Midbrain (tissue), 1 donor: ENCODE results near the gene ZNF667.

Experiments
- DNase-seq: peaks from one replicate; lab custom pipeline; 2025; lab: John Stamatoyannopoulos, UW

ZNF667 gene

DNA sequence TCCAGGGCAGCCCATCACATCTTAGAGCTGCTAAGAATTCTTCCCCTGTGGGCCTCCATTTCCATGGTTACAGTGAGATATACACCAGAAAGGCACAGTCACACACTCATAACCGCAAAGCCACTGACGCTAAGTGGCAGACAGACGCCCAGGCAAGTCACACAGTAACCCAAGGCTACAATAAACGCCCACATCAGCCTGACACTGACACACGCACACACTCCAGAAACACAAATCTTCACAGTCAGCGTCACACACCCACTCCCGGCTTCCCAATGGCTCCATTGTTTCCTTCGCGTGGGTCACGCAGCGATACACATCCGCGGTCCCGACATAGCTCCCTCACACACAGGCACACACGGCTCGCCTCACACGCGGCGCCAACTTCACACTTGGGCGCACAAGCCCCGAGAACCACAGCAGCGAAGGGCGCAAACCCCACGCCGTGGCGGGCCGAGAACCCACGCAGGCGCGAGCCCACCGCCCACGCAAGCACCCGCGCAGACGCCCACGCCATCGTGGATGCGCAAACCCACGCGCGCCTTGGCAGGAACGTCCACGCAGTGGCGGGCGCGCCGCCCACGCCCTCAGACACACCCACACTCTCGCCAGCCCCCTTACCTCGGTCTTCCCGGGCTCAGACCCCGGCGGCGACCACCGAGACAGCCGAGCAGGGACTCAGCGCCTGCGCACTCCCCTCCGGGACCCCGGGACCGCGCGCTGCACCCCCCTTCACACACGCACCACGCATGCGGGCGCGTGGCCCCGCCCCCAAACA lies at the start of gene ZNF667:
Gene ZNF667 (minus strand): TSS at position 695 of the 778 bp plus-strand sequence. CDS start 14,975 bp downstream, outside the sequence.
- peak; percentile 42 for DNase-seq

DNA sequence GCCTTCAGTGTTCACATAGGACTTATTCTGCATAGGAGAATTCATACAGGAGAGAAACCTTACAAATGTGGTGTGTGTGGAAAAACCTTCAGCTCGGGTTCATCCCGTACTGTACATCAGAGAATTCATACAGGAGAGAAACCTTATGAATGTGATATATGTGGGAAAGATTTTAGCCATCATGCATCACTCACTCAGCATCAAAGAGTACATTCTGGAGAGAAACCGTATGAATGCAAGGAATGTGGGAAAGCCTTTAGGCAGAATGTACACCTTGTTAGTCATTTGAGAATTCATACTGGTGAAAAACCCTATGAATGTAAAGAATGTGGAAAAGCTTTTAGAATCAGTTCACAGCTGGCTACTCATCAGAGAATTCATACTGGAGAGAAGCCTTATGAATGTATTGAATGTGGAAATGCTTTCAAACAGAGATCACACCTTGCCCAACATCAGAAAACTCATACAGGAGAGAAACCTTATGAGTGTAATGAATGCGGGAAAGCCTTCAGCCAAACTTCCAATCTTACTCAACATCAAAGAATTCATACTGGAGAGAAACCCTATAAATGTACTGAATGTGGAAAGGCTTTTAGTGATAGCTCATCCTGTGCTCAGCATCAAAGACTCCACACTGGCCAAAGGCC lies 48.2 kb upstream of the ZNF667 start:
- DNase-seq, result no peak

DNA sequence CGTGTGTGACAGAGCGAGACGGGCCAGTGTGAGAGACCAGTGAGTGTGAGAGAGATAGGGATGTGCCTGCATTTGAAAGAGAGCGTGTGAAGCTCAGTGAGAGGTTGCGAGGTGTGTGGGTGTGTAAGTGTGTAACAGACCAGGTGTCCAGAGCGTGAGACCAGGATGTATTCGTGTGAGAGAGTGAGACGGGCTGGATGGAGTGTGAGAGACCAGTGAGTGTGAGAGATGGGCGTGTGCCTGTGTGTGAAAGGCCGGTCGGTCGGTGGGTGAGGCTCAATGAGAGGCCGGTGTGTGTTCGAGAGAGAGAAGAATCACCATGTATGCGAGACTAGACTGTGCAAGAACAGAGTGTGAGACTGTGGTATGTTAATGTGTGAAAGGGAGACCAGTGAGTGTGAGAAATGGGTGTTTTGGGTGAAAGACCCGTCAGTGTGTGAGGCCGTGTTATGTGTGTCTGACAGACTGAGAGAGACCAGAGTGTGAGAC lies 31.2 kb upstream of the ZNF667 start:
- no peak for DNase-seq

DNA sequence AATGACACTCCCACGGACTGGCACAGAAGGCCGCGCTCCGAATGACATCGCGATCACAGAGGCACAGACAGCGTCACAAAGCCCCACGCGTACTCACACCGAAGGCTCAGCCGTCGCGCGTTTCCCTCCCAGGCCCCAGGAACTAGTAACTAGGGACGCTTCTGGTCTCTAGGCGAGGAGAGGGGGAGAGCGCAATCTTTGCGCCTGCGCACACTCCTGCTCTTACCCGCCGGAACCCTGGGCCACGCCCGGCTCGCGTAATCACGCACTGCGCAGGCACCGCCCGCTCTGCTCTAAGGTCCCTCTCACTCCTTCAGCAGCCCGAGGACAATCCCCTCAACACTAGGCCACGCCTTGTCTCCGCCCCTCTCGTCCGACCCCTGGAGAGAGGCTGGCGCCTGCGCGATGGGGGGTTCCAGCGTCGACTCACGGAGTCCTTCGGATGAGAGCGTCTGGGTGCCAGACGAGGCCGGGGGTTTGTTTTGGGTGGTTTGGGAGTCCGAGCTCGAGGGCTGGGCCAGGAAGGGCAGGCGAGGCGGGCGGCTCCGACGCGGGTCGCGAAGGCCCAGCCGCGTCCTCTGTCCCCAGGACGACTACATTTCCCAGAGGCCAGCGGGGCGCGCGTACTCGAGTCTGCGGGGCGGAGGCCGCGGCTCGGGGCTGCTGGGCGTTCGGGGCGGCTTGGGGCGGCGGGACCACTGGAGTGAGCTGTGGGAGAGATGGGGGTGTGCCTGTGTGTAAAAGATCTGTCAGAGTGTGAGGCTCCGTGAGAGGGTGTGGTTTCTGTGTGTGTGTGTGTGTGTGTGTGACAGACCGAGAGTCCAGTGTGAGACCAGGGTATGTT lies 30.5 kb upstream of the ZNF667 start, which contains the start of gene ZNF471:
Gene ZNF471 (plus strand): TSS at position 410 of the 844 bp plus-strand sequence. CDS start 3,717 bp downstream, outside the sequence.
- peak; percentile 99 for DNase-seq

DNA sequence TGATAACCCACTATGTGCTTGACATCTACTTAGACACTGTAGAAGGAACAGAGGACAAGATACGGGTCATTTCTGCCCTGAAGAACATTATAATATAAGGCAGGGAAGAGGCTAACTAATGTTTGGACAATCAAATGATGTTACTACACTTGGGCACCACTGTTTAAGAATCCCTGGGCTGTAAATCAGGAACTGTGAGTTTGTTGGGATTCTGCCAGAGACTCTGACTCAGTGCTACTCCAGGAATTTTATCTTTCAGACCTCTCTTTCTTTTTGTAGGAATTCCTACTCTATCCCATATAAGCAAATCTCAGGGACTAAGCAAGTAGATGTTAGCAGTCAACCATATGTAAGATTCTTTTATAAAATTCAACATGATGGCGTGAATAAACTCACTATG lies 27.4 kb upstream of the ZNF667 start:
- DNase-seq, result no peak

DNA sequence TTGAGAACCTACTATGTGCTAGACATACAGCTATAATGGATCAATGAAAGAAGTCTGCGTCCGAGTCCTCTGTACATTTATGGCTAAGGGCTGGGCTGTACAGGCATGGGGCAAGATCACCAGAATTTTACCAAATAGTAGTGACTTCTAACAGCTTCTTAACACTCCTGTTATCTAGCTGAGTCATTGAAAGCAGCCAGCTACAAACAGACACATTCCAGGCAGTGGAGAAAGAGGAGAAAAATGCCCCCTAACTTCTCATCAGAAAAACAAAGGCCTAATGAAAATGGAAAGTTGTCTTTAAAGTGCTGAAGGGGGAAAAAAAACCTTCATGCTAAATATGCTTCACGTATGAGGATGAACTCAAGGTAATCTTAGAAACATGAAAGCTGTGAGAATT lies 14.3 kb upstream of the ZNF667 start:
- DNase-seq, result no peak

DNA sequence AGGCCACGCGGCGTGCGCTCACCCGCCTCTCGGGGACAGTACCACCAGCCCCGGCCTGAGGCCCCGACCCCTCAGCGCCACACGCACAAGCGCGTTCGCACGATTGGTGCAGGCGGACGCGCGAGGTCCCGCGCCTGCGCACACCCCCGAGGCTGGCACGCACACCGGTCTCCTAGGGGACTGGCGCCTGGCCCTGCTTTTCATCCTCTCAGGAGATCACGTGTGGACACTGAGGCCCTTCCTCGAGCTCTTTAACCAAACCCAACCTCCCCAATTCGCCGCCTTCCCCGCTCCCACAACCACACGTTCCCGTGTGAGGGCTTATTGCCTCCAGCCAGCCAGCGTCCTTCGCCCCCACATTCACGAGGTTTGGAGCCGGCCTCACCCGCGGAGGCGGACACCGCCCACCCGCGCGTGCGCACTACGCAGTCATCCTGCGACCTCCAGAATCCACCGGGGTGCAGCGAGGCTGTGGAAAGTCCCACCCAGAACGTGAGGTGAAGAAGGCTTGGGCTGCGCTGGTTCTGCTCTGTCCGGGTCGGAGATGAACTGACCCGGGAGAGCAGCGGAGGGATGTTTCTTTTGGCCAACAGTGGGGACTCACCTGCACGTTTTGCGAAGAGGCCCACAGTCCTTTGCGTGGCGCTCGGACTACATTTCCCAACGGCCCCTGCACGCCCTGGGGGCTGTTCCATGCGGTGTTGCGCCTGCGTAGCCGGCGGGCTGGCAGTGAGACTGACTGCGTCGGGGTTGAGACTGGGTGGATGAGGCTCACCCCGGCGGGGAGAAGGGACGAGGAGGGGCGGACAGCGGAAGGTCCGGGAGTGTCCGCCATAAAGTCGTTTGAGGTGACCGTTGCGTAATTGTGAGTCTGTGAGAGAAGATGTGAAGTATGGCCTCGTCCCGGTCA lies 539 bp upstream of the ZNF667 start:
- DNase-seq, result peak; percentile 93

DNA sequence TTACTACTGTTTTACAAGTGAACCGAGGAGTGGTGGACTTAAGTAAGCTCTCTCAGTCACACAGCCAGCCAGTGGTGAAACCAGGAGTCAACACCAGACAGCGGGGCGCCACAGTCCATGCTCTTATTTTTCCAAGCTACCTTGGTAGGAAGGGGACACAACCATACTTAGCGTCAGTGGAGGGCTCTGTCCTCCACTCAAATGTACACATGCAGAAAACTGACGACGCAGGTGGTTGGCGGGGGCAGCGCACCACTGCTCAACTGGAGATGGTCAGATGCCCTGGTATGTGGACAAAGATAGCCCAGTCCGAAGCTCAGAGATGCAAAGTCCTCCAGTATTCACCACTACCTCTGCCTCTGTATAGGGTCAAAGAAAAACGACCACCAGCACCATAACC lies 1.1 kb downstream of the ZNF667 start:
- DNase-seq, result no peak

DNA sequence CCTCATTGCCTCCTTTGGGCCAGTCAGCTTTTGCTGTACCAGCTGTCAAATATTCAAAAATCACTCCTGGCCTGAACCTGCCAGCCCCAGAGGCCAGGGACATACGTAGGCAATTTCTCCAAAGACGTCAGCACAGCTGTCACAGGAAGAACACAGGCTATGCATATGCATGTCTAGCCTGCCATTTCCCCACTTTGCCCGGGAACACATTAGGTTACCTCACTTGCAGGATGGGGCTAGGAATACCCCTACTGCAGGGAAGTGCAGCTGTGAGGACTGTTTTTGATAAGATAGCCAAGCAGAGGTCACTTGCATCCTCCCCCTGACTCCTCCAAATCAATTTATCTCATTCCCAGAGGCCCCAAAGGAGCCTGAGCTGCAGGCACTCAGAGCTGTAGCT lies 2.8 kb downstream of the ZNF667 start:
- no peak for DNase-seq

DNA sequence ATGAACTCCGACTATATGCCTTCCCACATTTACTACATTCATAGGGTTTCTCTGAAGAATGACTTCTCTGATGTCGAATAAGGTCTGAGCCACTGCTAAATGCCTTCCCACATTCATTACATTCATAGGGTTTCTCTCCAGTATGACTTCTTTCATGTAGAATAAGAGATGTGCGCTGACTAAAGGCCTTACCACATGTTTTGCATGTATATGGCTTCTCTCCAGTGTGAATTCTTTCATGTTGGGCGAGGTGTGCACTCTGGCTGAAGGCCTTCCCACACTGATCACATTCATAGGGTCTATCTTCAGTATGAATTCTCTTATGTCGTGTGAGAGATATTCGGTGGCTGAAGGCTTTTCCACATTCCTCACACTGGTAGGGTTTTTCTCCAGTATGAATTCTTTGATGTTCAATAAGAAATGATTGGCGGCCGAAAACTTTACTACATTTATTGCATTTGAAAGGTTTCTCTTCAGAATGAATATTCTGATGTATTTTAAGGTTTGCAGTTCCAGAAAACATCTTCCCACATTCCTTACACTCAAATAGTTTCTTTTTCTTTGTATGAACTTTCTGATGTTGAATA lies 35.8 kb downstream of the ZNF667 start:
- DNase-seq, result no peak

DNA sequence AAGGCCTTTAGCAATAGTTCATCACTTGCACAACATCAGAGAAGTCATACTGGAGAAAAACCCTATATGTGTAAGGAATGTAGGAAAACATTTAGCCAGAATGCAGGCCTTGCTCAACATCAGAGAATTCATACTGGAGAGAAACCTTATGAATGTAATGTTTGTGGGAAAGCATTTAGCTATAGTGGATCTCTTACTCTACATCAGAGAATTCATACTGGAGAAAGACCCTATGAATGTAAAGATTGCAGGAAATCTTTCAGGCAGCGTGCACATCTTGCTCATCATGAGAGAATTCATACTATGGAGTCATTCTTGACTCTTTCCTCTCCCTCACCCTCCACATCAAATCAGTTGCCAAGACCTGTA lies 53.2 kb downstream of the ZNF667 start:
- DNase-seq, result no peak

DNA sequence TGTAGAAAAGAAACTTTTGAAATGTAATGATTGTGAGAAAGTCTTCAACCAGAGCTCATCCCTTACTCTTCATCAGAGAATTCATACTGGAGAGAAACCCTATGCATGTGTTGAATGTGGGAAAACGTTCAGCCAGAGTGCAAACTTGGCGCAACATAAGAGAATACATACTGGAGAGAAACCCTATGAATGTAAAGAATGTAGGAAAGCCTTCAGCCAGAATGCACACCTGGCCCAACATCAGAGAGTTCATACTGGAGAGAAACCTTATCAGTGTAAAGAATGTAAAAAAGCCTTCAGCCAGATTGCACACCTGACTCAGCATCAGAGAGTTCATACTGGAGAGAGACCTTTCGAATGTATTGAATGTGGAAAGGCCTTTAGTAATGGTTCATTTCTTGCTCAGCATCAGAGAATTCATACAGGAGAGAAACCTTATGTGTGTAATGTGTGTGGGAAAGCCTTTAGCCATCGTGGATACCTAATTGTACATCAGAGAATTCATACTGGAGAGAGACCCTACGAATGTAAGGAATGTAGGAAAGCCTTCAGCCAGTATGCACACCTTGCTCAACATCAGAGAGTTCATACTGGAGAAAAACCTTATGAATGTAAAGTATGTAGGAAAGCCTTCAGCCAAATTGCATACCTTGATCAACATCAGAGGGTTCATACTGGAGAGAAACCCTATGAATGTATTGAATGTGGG lies 53.7 kb downstream of the ZNF667 start:
- no peak for DNase-seq

DNA sequence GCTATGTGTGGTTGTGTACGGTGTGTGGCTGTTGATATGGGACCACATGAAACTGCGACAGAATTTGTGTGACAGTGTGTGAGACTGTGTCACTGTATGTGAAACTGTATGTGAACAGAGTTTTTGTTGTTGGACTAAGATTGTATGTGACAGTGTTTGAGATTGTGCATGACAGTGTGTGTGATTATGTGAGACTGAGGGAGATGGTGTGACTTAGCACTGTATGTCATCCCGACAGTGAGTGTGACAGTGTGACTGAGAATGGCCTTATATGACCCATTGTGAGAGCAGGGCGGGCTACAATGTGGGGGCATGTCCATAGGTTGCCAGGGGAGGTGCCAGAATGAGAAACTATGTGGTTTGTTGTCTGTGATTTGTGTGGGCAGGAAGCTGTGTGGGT lies 72.1 kb downstream of the ZNF667 start:
- no peak for DNase-seq

DNA sequence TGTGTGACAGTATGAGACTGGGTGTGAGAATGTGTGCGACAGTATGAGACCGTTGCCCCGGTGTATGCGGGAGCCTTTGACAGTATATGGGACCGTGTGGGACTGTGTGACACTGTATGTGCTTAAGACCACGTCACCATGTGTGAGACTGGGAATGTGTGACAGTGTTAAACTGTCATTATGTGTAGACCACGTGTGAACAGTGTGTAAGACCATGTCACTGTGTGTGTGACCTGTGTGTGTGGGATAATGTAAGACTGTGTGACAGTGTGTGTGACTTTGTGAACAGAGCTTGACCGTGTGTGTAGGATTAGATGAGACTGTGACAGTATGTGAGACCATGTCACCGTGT lies 72.5 kb downstream of the ZNF667 start:
- DNase-seq, result no peak

DNA sequence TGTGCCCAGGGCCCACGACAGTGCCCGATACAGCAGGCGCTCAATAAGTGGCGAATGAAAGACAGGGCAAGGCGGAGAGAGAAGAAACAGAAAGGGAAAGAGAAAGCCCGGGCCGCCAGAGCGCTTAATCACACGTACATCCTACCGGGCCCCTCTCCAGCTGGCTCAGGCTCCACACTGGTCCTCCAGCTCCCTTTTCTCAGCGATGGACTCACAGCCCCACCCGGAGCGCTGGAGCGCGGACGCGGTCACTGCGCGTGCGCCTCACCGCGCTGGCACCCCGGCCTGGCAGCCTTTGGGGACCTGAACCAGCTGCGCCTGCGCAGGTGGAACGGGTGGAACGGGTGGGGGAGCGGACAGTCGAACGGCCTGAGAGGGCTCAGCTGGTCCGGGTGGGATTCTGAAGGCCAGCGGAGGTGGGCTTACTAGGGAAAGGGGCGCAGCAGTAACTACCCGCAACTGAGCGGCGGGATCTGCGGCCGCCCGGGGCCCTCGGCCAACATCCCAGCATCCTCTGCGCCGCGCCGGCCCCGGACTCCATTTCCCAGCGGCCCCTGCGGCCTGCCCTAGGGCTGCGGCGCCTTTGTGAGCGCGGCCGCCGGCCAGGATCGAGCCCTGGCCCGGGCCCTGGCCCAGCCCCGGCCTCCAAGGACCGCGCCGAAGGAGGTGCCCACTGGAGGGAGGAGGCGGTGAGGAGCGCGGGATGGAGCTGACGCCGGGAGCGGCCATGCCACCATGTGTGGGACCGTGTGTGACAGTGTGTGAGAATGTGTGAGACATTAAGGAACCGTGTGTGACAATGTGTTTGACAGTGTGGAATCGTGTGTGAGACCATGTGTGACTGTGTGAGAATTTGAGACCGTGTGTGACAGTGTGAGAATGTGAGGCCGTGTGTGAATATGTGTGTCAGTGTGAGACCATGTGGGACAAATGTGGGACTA lies 73.1 kb downstream of the ZNF667 start, which contains the start of gene ZNF583:
Gene ZNF583 (plus strand): TSS at position 569 of the 941 bp plus-strand sequence. CDS start 2,783 bp downstream, outside the sequence.
- DNase-seq, result peak; percentile 96

DNA sequence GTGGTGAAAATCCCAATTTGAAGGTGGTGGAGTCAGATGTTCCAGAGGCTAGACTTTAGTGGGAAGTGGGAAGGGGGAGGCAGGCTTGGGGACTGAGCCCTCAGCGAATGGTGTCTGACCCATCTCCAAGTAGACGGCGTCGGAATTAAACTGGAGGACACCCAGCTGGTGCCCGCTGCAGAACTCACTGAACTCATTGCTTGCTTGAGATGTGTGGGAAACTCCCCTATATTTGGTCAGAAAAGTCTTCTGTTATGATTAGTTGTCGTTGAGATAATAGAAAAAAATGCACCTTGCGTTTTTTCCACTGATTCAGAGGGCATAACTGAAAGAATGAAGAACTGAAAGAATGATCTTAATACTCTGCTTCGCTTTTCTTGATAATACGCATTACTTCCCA lies 73.9 kb downstream of the ZNF667 start:
- DNase-seq, result peak; percentile 42

DNA sequence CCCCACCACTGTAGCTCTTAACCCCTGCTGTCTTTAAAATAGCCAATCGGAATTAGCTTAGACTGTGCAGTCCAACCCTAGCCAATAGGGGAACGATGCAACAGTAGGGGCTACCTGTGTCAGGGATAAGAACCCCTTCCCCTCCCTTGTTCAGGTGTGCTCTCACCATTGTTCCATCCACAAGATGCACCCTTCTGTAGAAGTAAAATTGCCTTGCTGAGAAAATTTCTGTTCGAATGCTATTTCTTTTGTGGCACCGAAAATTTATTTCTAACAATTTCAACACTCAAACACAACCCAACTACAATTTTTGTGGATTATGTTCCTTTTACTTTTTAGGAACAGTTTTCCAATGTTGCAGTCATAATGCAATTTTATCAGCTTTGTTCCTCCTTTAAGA lies 76.7 kb downstream of the ZNF667 start:
- DNase-seq, result no peak

DNA sequence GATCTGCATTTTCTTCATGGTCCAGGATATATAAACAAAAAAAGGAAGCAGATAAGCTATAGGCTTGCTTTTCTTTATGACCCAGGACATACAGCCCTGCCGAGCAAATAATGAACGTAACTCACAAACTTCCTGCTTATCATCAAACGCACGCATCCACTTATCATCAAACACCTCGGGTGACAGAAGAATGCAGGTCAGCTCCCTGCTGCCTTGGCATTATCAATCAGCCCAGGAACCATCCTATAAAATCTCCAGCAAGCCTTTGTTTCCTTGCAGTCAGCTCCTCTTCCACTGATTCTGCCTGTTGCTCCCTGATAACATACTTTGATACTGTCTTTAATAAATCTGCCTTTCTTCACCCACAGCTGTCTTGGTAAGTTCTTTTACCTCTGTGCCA lies 78.3 kb downstream of the ZNF667 start:
- DNase-seq, result no peak
